KOPT-K1 (cell line): ENCODE measurements around the gene SNX33.
A peak's percentile ranks its signal among the peaks of the same experiment; 100 is the strongest.
"Not testable (repeated sequence)": the region's sequence is repeated elsewhere in the genome, so short reads cannot be mapped to it uniquely, and the experiment has no call there.

Source experiments
- H3K27ac ChIP-seq: fragments of 200-600 bp; sonication (generic); 2 replicates; pipeline ENCODE4 v1.5.1; 2016; ENCODE audit warnings: antibody characterized with exemption, mild to moderate bottlenecking, low read depth, low read length; ENCODE audit not compliant: poor library complexity, severe bottlenecking
- H3K36me3 ChIP-seq: fragments of 200-600 bp; sonication (generic); 2 replicates; pipeline ENCODE4 v1.5.1; 2017; ENCODE audit warnings: antibody characterized with exemption, mild to moderate bottlenecking, low read length, moderate library complexity; ENCODE audit not compliant: insufficient read depth
- H3K9me3 ChIP-seq: fragments of 200-600 bp; sonication (generic); 2 replicates; pipeline ENCODE4 v1.5.1; 2017; ENCODE audit warnings: antibody characterized with exemption, low read length, mild to moderate bottlenecking; ENCODE audit not compliant: insufficient read depth, poor library complexity, severe bottlenecking

SNX33 gene

GRCh38 chr15:75695634-75696310, 48.1 kb downstream of the SNX33 start:
- Histone ChIP-seq H3K27ac (peak overlapping the region; percentile 47), H3K36me3 (no peaks in the 10 kb centered on the region), H3K9me3 (no peaks in the 10 kb centered on the region)

GRCh38 chr15:75696311-75696720, 48.6 kb downstream of the SNX33 start:
- no peaks in the 10 kb centered on the region for H3K9me3 ChIP-seq
- no peaks in the 10 kb centered on the region for H3K36me3 ChIP-seq
- H3K27ac ChIP-seq: no peak overlapping the region

- Histone ChIP-seq H3K9me3 (no peaks in the 10 kb centered on the region), H3K36me3 (no peaks in the 10 kb centered on the region), H3K27ac (no peak overlapping the region)
Observed at GRCh38 chr15:75696854-75697259, 49.1 kb downstream of the SNX33 start.

- Histone ChIP-seq H3K9me3 (no peaks in the 10 kb centered on the region), H3K36me3 (no peaks in the 10 kb centered on the region), H3K27ac (no peak overlapping the region)
Observed at GRCh38 chr15:75697523-75697922, 49.8 kb downstream of the SNX33 start.

- not testable (repeated sequence) for H3K27ac ChIP-seq, H3K9me3 ChIP-seq
Observed at GRCh38 chr15:75697974-75698747, 50.4 kb downstream of the SNX33 start.

GRCh38 chr15:75699517-75699916, 51.8 kb downstream of the SNX33 start:
- H3K9me3 ChIP-seq, H3K27ac ChIP-seq, H3K36me3 ChIP-seq: not testable (repeated sequence)

More at GRCh38 chr15:75697974-75698747, 50.4 kb downstream of the SNX33 start:
- not testable (repeated sequence) for H3K36me3 ChIP-seq

GRCh38 chr15:75699961-75700874, 52.5 kb downstream of the SNX33 start:
- not testable (repeated sequence) for H3K9me3 ChIP-seq, H3K36me3 ChIP-seq, H3K27ac ChIP-seq

GRCh38 chr15:75701071-75702003, 53.6 kb downstream of the SNX33 start:
- not testable (repeated sequence) for H3K27ac ChIP-seq, H3K36me3 ChIP-seq, H3K9me3 ChIP-seq

- Histone ChIP-seq H3K36me3 (no peaks in the 10 kb centered on the region), H3K27ac (no peak overlapping the region), H3K9me3 (no peaks in the 10 kb centered on the region)
Observed at GRCh38 chr15:75702436-75702835, 54.7 kb downstream of the SNX33 start.

GRCh38 chr15:75703440-75704262, 55.9 kb downstream of the SNX33 start:
- not testable (repeated sequence) for H3K36me3 ChIP-seq, H3K27ac ChIP-seq, H3K9me3 ChIP-seq

- Histone ChIP-seq H3K27ac (no peak overlapping the region), H3K9me3 (no peaks in the 10 kb centered on the region), H3K36me3 (no peaks in the 10 kb centered on the region)
Observed at GRCh38 chr15:75704263-75704615, 56.5 kb downstream of the SNX33 start.

GRCh38 chr15:75704618-75705017, 56.9 kb downstream of the SNX33 start:
- H3K36me3 ChIP-seq: no peaks in the 10 kb centered on the region
- no peaks in the 10 kb centered on the region for H3K9me3 ChIP-seq
- no peak overlapping the region for H3K27ac ChIP-seq

GRCh38 chr15:75705375-75705774, 57.7 kb downstream of the SNX33 start:
- not testable (repeated sequence) for H3K36me3 ChIP-seq, H3K9me3 ChIP-seq, H3K27ac ChIP-seq
